Esophagus squamous epithelium (tissue), 4 donors: ENCODE results near the gene ZBED4.

Experiments
- POLR2A ChIP-seq, 4 donors: fragments of 450-650 bp; IDR thresholded peaks; one replicate each; pipeline ENCODE4 v1.6.1; 2017; ENCODE audit warnings: antibody characterized with exemption in 4 of 4, mild to moderate bottlenecking in 4 of 4, moderate library complexity in 3 of 4
- TF ChIP-seq, protein P1 (sequence below), 6 experiments: fragments of 450-650 bp in 4 of 6; fragments of 200-600 bp in 2 of 6; sonication (generic) in 2 of 6; IDR thresholded peaks; one replicate each; pipeline ENCODE4 v1.5.1; 2016 to 2019; ENCODE audit warnings: antibody characterized with exemption in 6 of 6, mild to moderate bottlenecking in 4 of 6, moderate library complexity in 4 of 6

- TF ChIP-seq, protein P1, sequence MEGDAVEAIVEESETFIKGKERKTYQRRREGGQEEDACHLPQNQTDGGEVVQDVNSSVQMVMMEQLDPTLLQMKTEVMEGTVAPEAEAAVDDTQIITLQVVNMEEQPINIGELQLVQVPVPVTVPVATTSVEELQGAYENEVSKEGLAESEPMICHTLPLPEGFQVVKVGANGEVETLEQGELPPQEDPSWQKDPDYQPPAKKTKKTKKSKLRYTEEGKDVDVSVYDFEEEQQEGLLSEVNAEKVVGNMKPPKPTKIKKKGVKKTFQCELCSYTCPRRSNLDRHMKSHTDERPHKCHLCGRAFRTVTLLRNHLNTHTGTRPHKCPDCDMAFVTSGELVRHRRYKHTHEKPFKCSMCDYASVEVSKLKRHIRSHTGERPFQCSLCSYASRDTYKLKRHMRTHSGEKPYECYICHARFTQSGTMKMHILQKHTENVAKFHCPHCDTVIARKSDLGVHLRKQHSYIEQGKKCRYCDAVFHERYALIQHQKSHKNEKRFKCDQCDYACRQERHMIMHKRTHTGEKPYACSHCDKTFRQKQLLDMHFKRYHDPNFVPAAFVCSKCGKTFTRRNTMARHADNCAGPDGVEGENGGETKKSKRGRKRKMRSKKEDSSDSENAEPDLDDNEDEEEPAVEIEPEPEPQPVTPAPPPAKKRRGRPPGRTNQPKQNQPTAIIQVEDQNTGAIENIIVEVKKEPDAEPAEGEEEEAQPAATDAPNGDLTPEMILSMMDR (IDR thresholded peaks at IDR 0.05) = no peak
- TF ChIP-seq POLR2A (IDR thresholded peaks at IDR 0.05) = no peak
Measured at GRCh38 chr22:49866134-49866533, 12.5 kb downstream of the ZBED4 start.
